EH (cell line): ENCODE measurements around the gene FARS2.

Experiments used
- DNase-seq: peaks from one replicate; pipeline ENCODE4 v3.0.0-alpha.2; 2015; ENCODE audit warnings: low read depth

FARS2 gene

GRCh38 chr6:5425797-5426196 is 164.5 kb downstream of the FARS2 start:
- DNase-seq, result no peak

GRCh38 chr6:5427586-5427985 is 166.3 kb downstream of the FARS2 start:
- no peak for DNase-seq

- DNase-seq, result no peak
These were observed 172.0 kb downstream of the FARS2 start for GRCh38 chr6:5433324-5433723.

GRCh38 chr6:5435449-5435848 is 174.1 kb downstream of the FARS2 start:
- DNase-seq, result peak; percentile 90

GRCh38 chr6:5438922-5439584 is 177.7 kb downstream of the FARS2 start:
- DNase-seq, result no peak

GRCh38 chr6:5439749-5440148 is 178.4 kb downstream of the FARS2 start:
- no peak for DNase-seq

GRCh38 chr6:5442319-5442718 is 181.0 kb downstream of the FARS2 start:
- no peak for DNase-seq

GRCh38 chr6:5442916-5443315 is 181.6 kb downstream of the FARS2 start:
- no peak for DNase-seq

GRCh38 chr6:5443491-5443890 is 182.2 kb downstream of the FARS2 start:
- no peak for DNase-seq

GRCh38 chr6:5446362-5447075 is 185.2 kb downstream of the FARS2 start:
- DNase-seq, result no peak

- no peak for DNase-seq
These were observed 186.6 kb downstream of the FARS2 start for GRCh38 chr6:5447921-5448320.

GRCh38 chr6:5450073-5450472 is 188.8 kb downstream of the FARS2 start:
- no peak for DNase-seq

GRCh38 chr6:5453546-5453945 is 192.2 kb downstream of the FARS2 start:
- no peak for DNase-seq

- no peak for DNase-seq
These were observed 193.8 kb downstream of the FARS2 start for GRCh38 chr6:5455142-5455541.

GRCh38 chr6:5457041-5457440 is 195.7 kb downstream of the FARS2 start:
- peak; percentile 26 for DNase-seq

GRCh38 chr6:5457983-5458683 is 196.8 kb downstream of the FARS2 start:
- DNase-seq, result peak; percentile 21

- no peak for DNase-seq
These were observed 198.0 kb downstream of the FARS2 start for GRCh38 chr6:5459346-5459745.

GRCh38 chr6:5461365-5461764 is 200.1 kb downstream of the FARS2 start:
- DNase-seq, result no peak

- no peak for DNase-seq
These were observed 201.5 kb downstream of the FARS2 start for GRCh38 chr6:5462856-5463255.

- no peak for DNase-seq
These were observed 202.4 kb downstream of the FARS2 start for GRCh38 chr6:5463690-5464089.

GRCh38 chr6:5464099-5464885 is 203.0 kb downstream of the FARS2 start:
- DNase-seq, result peak; percentile 47
